Upper lobe of right lung (tissue), 1 donor: Measurements from ENCODE around the gene ASTN2. TPM values are rescaled to one million over a fixed set of nuclear protein-coding genes. Genes with fewer than 3 reads are reported as not detected.

Source experiments
- ATAC-seq: fragments of 200-7000 bp; cut with Tn5 transposase; one replicate; pipeline ENCODE4 v1.9.1; 2020; ENCODE audit warnings: mild to moderate bottlenecking, moderate library complexity
- DNase-seq: peaks from one replicate; pipeline ENCODE4 v3.0.0-alpha.2; 2020
- H3K27ac ChIP-seq: fragments of 200-600 bp; one replicate; pipeline ENCODE4 v1.8.0; 2022
- H3K27me3 ChIP-seq: fragments of 200-600 bp; one replicate; pipeline ENCODE4 v1.8.0; 2022; ENCODE audit warnings: mild to moderate bottlenecking
- H3K36me3 ChIP-seq: fragments of 200-600 bp; one replicate; pipeline ENCODE4 v1.8.0; 2022
- H3K4me1 ChIP-seq: fragments of 200-600 bp; one replicate; pipeline ENCODE4 v1.8.0; 2022
- H3K4me3 ChIP-seq: fragments of 200-600 bp; one replicate; pipeline ENCODE4 v1.8.0; 2022; ENCODE audit warnings: mild to moderate bottlenecking
- H3K9me3 ChIP-seq: fragments of 200-600 bp; one replicate; pipeline ENCODE4 v1.8.0; 2022
- intact Hi-C: fragments of 100-400 bp; cut with DNase I; formaldehyde crosslinking; loops from one replicate; pipeline ENCODE4 v1.11.0; 2022
- total RNA-seq: library from RNA; stranded (reverse); fragmentation: NEBNext Ultra II Directional; extraction: Animal tissue kit (Norgen Biotek cat#: 25700); gene quantifications from one replicate; pipeline ENCODE4 v1.2.1, GENCODE V29; 2021
- TF ChIP-seq, protein P1 (sequence below): fragments of 200-600 bp; IDR thresholded peaks from one replicate; pipeline ENCODE4 v1.8.0; 2022; ENCODE audit warnings: antibody characterized with exemption
- donor health status: DM: no; HTN: yes; CAD: no; lungs with severe emphysema.

ASTN2 gene
- total RNA-seq, 1 donor from 2014 or later, result 3.8 TPM

DNA sequence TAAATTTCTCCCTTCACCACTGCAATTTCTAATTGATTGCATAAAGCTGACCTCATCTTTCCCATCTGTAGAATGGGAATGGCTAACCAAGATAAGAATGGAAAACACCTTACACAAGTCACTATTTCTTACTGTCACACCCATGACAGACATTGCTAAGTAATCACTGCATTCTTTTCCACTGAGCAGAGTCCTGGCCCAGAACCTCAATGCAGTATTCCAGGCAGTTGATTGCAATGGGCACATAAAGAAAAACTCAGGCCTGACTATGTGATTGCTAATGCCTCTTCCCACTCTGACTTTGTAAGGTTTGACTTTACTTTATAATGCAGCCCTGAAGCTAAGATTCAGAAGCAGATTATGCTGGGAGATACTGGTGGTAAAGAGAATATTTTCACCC lies 698.4 kb downstream of the ASTN2 start:
- Histone ChIP-seq H3K9me3 (no peaks in the 10 kb centered on the region), H3K4me1 (no peaks in the 10 kb centered on the region), H3K27ac (no peak overlapping the region), H3K27me3 (no peaks in the 10 kb centered on the region), H3K4me3 (no peak overlapping the region), H3K36me3 (no peaks in the 10 kb centered on the region)
- TF ChIP-seq, protein P1, sequence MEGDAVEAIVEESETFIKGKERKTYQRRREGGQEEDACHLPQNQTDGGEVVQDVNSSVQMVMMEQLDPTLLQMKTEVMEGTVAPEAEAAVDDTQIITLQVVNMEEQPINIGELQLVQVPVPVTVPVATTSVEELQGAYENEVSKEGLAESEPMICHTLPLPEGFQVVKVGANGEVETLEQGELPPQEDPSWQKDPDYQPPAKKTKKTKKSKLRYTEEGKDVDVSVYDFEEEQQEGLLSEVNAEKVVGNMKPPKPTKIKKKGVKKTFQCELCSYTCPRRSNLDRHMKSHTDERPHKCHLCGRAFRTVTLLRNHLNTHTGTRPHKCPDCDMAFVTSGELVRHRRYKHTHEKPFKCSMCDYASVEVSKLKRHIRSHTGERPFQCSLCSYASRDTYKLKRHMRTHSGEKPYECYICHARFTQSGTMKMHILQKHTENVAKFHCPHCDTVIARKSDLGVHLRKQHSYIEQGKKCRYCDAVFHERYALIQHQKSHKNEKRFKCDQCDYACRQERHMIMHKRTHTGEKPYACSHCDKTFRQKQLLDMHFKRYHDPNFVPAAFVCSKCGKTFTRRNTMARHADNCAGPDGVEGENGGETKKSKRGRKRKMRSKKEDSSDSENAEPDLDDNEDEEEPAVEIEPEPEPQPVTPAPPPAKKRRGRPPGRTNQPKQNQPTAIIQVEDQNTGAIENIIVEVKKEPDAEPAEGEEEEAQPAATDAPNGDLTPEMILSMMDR, result no peak
- intact Hi-C loops, result no loop called here
- no peak for DNase-seq
- ATAC-seq, result no peak

DNA sequence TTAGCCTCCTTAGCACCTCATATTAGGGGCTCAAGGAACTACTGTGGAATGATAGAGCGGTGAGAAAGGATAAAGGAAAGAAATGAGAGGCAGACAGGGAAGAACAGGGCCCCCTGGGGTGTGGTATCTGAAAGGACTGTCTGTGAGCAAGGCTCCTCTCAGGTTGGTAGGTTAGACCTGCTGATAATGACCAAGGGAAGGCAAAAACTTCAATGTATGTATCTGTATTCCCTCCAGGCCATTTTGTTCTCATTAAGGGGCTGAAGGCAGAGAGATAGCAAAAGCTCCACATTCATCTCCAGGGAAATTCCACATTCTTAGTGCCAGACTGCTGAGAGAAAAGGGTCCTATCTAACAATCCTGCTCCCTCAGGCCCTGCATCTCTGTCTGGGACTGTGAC lies 699.1 kb downstream of the ASTN2 start:
- H3K9me3 ChIP-seq, result no peaks in the 10 kb centered on the region
- no peaks in the 10 kb centered on the region for H3K27me3 ChIP-seq
- H3K4me3 ChIP-seq, result no peak overlapping the region
- no peak for DNase-seq
- H3K27ac ChIP-seq, result no peak overlapping the region
- intact Hi-C loops, result no loop called here
- TF ChIP-seq, protein P1, result no peak
- H3K4me1 ChIP-seq, result no peaks in the 10 kb centered on the region
- H3K36me3 ChIP-seq, result no peaks in the 10 kb centered on the region
- no peak for ATAC-seq

DNA sequence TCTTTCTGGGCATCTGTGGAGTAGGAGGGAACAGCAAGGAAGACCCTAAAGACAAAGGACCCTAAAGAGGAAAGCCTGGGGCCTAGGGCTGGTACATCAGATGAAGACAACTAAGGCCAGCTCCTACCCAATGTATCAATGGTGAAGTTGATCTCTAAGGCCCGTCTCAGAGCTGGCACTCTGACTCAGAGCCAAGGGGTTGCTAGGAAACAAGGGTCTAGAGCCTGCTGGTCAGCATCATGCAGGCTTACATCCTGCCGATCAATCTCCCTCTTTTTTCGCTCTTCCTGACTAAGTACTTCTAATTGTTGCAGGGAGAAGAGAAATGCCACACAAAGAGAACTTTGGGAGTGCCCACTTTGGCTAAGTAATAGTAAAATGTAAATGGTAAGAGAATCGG lies 701.6 kb downstream of the ASTN2 start:
- H3K9me3 ChIP-seq, result no peaks in the 10 kb centered on the region
- no peaks in the 10 kb centered on the region for H3K36me3 ChIP-seq
- no peak overlapping the region for H3K4me3 ChIP-seq
- no peaks in the 10 kb centered on the region for H3K4me1 ChIP-seq
- no peak for ATAC-seq
- H3K27ac ChIP-seq, result no peak overlapping the region
- no peak for DNase-seq
- TF ChIP-seq, protein P1, result no peak
- no peaks in the 10 kb centered on the region for H3K27me3 ChIP-seq
- intact Hi-C loops, result no loop called here

DNA sequence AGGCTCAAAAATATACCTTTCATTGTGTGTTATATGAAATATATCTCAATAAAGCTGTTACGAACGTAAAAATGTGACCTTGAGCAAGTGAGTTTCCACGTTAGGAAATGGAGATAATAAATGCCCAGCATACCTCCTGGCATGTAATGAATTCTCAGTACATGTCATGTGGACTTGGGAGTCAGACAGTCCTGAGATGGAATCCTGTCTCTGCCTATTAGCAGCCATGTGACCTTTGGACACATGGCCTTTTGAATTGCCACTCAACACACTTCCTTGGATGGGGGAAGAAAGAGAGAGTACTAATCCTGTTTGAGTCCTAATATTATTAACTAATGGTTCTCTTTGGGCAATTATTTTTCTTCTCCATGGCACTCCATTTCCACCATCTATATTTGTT lies 702.1 kb downstream of the ASTN2 start:
- Histone ChIP-seq H3K27me3 (no peaks in the 10 kb centered on the region), H3K36me3 (no peaks in the 10 kb centered on the region), H3K4me1 (no peaks in the 10 kb centered on the region), H3K4me3 (no peak overlapping the region), H3K27ac (no peak overlapping the region), H3K9me3 (no peaks in the 10 kb centered on the region)
- intact Hi-C loops, result no loop called here
- ATAC-seq (no peak), DNase-seq (no peak)
- TF ChIP-seq, protein P1, result no peak

DNA sequence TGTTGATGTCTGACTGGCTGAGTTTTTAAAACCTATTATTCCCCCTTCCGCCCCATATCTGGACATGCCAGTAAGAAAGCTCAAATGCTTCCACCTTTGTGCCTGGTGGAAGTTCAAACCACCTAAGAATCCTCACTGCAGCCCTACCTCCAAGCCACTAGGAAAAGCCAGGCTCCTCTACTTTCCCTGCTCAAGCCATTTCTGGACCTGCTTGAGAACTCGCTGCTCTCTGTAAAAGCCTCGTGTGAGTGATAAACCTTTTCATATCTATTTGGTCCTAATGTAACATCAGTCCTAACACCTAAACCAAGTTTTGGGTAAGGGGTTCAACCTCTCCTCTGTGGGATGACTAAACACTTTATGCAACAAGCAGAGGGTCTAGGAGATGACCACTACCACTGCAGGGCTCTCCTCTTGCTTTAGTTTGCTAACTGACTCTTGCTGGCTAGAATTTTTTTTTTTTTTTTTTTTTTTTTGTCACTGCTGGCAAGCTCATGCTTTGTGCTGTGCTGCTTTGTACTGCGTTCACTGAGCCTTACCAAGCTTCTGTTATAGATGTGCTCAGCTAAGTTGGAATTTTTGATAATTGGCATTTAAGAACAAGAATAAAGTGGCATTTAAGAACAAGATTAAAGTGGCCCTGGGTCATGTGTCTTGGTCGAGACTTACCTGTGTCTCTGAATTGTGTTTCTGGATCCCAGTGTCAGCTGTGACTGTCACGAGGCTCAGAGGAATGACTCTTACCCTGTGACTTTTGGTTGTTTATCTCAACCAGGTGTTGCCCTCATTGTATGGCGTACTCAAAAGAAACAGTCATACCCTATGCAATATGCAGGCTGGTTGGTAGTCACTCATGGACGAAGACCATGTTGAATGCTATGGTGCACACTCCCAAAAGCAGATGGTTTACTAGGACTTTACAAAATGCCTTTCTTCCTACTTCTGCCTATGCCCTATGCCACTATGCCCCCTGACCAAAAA lies 708.3 kb downstream of the ASTN2 start:
- intact Hi-C loops, result no loop called here
- Histone ChIP-seq H3K4me1 (no peaks in the 10 kb centered on the region), H3K27ac (no peak overlapping the region), H3K4me3 (no peak overlapping the region), H3K36me3 (no peaks in the 10 kb centered on the region), H3K27me3 (no peaks in the 10 kb centered on the region), H3K9me3 (no peaks in the 10 kb centered on the region)
- ATAC-seq (no peak), DNase-seq (no peak)
- TF ChIP-seq, protein P1, result no peak
